DND-41 (cell line): ENCODE data around the gene HNRNPR.

Source experiments
- ATAC-seq: fragments of 200-7000 bp; cut with Tn5 transposase; 3 replicates; pipeline ENCODE4 v1.9.1; 2021; ENCODE audit warnings: low read depth; ENCODE audit not compliant: insufficient read depth
- DNase-seq: peaks from one replicate; pipeline ENCODE4 v3.0.0-alpha.2; 2020
- H2AFZ ChIP-seq: 2 replicates; pipeline ENCODE4 v1.6.0; 2012; ENCODE audit warnings: low read depth, low read length
- H3K27ac ChIP-seq: 2 replicates; pipeline ENCODE4 v1.5.1; 2012; ENCODE audit warnings: low read length, inconsistent platforms
- H3K27me3 ChIP-seq: fragments of 200-600 bp; sonication (generic); 2 replicates; pipeline ENCODE4 v1.6.0; 2012; ENCODE audit warnings: low read length, mild to moderate bottlenecking, inconsistent platforms; ENCODE audit not compliant: insufficient read depth, poor library complexity
- H3K36me3 ChIP-seq: 2 replicates; pipeline ENCODE4 v1.5.1; 2012; ENCODE audit warnings: low read length, inconsistent platforms; ENCODE audit not compliant: insufficient read depth
- H3K4me1 ChIP-seq: 2 replicates; pipeline ENCODE4 v1.5.1; 2012; ENCODE audit warnings: mild to moderate bottlenecking, low read length; ENCODE audit not compliant: insufficient read depth
- H3K4me2 ChIP-seq: 2 replicates; pipeline ENCODE4 v1.6.0; 2012; ENCODE audit warnings: mild to moderate bottlenecking, moderate library complexity, low read length, inconsistent platforms; ENCODE audit not compliant: insufficient read depth
- H3K4me3 ChIP-seq, 2 experiments: fragments of 200-600 bp in 1 of 2; shearing (Covaris generic) in 1 of 2; 2 replicates each; pipeline ENCODE4 v1.5.1; 2012 to 2016; ENCODE audit warnings: inconsistent platforms in 2 of 2, low read length in 2 of 2, mild to moderate bottlenecking in 2 of 2, low read depth in 1 of 2, moderate library complexity in 1 of 2
- H3K79me2 ChIP-seq: 2 replicates; pipeline ENCODE4 v1.6.0; 2012; ENCODE audit warnings: low read length, inconsistent platforms; ENCODE audit not compliant: insufficient read depth
- H3K9ac ChIP-seq: 2 replicates; pipeline ENCODE4 v1.6.0; 2012; ENCODE audit warnings: low read depth, mild to moderate bottlenecking, inconsistent platforms, low read length, moderate library complexity
- H3K9me3 ChIP-seq: 2 replicates; pipeline ENCODE4 v1.5.1; 2012; ENCODE audit warnings: low read length, moderate library complexity, mild to moderate bottlenecking, inconsistent platforms; ENCODE audit not compliant: insufficient read depth, severe bottlenecking
- H4K20me1 ChIP-seq: 2 replicates; pipeline ENCODE4 v1.6.0; 2012; ENCODE audit warnings: low read length; ENCODE audit not compliant: insufficient read depth
- EZH2 ChIP-seq: IDR thresholded peaks from 3 replicates; pipeline ENCODE4 v1.6.1; 2012; ENCODE audit warnings: borderline replicate concordance, low read depth, mild to moderate bottlenecking, moderate library complexity, low read length, inconsistent platforms; ENCODE audit not compliant: severe bottlenecking
- TF ChIP-seq, protein P1 (sequence below): IDR thresholded peaks from 2 replicates; pipeline ENCODE4 v1.5.1; 2012; ENCODE audit warnings: borderline replicate concordance, low read length, moderate library complexity, mild to moderate bottlenecking; ENCODE audit not compliant: poor library complexity, severe bottlenecking; ENCODE audit errors: extremely low read depth

HNRNPR gene

DNA sequence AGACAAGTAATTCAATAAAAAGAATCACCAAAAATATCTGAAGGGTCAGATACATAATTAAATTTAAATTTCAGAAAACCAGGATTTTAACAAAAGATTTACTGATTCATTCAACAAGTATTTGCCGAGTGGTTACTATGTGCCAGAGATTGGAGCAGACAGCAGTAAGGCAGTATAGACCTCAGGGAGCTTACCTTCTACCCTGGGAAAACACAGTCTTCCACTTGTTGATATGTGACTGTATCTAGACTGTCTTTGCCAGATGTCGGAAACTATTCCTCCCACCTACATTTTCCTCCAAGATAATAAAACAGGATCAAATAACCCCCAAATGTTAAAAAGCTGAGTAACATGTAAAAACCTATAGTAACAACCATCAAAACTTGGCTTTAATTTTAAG is 6.2 kb downstream of the HNRNPR start:
- Histone ChIP-seq H3K4me1 (peaks cover 51% of the 10 kb centered on the region), H3K27ac (no peak overlapping the region), H3K36me3 (peaks cover 87% of the 10 kb centered on the region), H3K4me3 (no peak overlapping the region), H3K27me3 (no peaks in the 10 kb centered on the region), H2AFZ (no peak overlapping the region), H3K79me2 (peaks cover 97% of the 10 kb centered on the region), H3K4me2 (peak overlapping the region; percentile 85; the same call in 1 of the 2 replicates), H4K20me1 (peaks cover 91% of the 10 kb centered on the region), H3K9me3 (no peaks in the 10 kb centered on the region), H3K9ac (no peak overlapping the region)
- ATAC-seq (no peak), DNase-seq (no peak)
- TF ChIP-seq, protein P1, sequence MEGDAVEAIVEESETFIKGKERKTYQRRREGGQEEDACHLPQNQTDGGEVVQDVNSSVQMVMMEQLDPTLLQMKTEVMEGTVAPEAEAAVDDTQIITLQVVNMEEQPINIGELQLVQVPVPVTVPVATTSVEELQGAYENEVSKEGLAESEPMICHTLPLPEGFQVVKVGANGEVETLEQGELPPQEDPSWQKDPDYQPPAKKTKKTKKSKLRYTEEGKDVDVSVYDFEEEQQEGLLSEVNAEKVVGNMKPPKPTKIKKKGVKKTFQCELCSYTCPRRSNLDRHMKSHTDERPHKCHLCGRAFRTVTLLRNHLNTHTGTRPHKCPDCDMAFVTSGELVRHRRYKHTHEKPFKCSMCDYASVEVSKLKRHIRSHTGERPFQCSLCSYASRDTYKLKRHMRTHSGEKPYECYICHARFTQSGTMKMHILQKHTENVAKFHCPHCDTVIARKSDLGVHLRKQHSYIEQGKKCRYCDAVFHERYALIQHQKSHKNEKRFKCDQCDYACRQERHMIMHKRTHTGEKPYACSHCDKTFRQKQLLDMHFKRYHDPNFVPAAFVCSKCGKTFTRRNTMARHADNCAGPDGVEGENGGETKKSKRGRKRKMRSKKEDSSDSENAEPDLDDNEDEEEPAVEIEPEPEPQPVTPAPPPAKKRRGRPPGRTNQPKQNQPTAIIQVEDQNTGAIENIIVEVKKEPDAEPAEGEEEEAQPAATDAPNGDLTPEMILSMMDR, result no peak
- no peak for TF ChIP-seq EZH2

DNA sequence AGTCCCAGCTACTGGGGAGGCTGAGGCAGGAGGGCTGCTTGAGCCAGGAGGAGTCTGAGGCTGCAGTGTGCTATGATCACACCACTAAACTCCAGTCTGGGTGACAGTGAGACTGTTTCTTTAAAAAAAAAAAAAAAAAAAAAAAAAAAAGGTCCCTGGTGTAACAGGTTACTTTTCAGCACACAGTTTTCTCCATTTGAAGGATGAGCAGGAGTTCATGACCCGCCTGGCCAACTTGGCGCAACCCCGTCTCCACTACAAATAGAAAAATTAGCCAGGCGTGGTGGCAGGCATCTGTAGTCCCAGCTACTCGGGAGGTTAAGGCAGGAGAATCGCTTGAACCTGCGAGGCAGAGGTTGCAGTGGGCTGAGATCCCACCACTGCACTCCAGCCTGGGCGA is 12.4 kb downstream of the HNRNPR start:
- ATAC-seq (peak; percentile 40; the same call in 1 of the 3 replicates), DNase-seq (no peak)
- H4K20me1 ChIP-seq, result peaks cover 80% of the 10 kb centered on the region
- H3K4me3 ChIP-seq, result no peak overlapping the region
- H3K27ac ChIP-seq, result no peak overlapping the region
- no peaks in the 10 kb centered on the region for H3K27me3 ChIP-seq
- no peaks in the 10 kb centered on the region for H3K9me3 ChIP-seq
- H3K79me2 ChIP-seq, result peaks cover 97% of the 10 kb centered on the region
- H3K4me2 ChIP-seq, result no peak overlapping the region
- peaks cover 91% of the 10 kb centered on the region for H3K36me3 ChIP-seq
- TF ChIP-seq, protein P1, result no peak
- no peak for TF ChIP-seq EZH2
- no peak overlapping the region for H3K9ac ChIP-seq
- no peaks in the 10 kb centered on the region for H3K4me1 ChIP-seq
- H2AFZ ChIP-seq, result no peak overlapping the region

DNA sequence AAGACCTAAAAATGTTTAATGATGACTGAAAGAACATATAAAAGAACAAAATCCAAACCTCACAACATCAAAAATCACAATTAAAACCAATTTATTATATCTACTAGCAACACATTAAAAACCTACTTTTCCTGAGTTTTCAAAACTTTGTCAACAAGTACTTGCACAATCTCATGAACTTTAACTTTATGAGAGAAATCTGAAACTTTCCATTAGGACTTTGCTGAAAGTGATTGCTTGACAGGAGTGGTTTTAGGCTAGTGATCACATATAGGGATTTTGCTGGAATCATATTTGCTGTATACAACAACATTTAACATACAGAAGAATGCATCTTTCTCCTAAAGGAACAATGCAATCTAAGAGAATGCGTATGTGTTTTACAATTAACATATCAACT is 13.2 kb downstream of the HNRNPR start:
- Histone ChIP-seq H2AFZ (no peak overlapping the region), H3K9me3 (no peaks in the 10 kb centered on the region), H3K4me1 (0 out of 2 replicates have a peak, but pooled peaks cover under 1% of the 10 kb centered on the region), H3K79me2 (peaks cover 98% of the 10 kb centered on the region), H4K20me1 (peaks cover 84% of the 10 kb centered on the region), H3K27ac (no peak overlapping the region), H3K4me2 (no peak overlapping the region), H3K36me3 (peaks cover 97% of the 10 kb centered on the region), H3K9ac (no peak overlapping the region), H3K27me3 (no peaks in the 10 kb centered on the region), H3K4me3 (no peak overlapping the region)
- ATAC-seq (no peak), DNase-seq (no peak)
- TF ChIP-seq, protein P1, result no peak
- TF ChIP-seq EZH2, result no peak

DNA sequence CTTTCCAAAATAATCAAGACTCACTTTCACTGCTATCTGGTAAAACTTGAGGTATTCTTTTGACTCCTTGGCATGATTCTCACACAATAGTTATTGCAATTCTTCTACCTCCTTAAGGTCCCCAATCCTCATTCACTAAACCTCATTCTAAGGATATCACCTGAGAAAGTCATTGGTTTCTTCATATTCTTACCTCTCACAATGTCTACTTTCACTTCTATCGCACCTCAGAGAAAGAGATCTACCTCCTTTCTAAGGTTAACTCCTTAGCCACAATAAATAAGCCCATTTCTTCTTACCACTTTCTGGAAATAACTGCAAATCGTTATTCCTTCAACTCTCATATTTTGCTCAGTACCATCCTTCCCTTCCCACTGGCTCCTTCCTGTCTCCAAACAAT is 18.7 kb downstream of the HNRNPR start:
- Histone ChIP-seq H3K9me3 (no peaks in the 10 kb centered on the region), H3K79me2 (peaks cover 95% of the 10 kb centered on the region), H3K4me2 (no peak overlapping the region), H4K20me1 (peaks cover 71% of the 10 kb centered on the region), H3K27me3 (no peaks in the 10 kb centered on the region), H3K27ac (no peak overlapping the region), H3K4me3 (no peak overlapping the region), H3K9ac (no peak overlapping the region), H3K4me1 (0 out of 2 replicates have a peak, but pooled peaks cover 2% of the 10 kb centered on the region), H3K36me3 (peaks cover 87% of the 10 kb centered on the region), H2AFZ (no peak overlapping the region)
- DNase-seq, result no peak
- no peak for TF ChIP-seq EZH2
- TF ChIP-seq, protein P1, result no peak
- no peak for ATAC-seq
